Posterior vena cava (tissue), 2 donors: ENCODE data around the gene MBOAT2. TPM values are rescaled to one million over a fixed set of nuclear protein-coding genes. Genes with fewer than 3 reads are reported as not detected.
"Not testable (repeated sequence)": the region's sequence is repeated elsewhere in the genome, so short reads cannot be mapped to it uniquely, and the experiment has no call there.

ENCODE experiments used
- DNase-seq: peaks from one replicate; pipeline ENCODE4 v3.0.0-alpha.2; 2020; ENCODE audit warnings: low spot score
- intact Hi-C, 2 donors: fragments of 100-400 bp; cut with DNase I; formaldehyde crosslinking; loops; one replicate each; pipeline versions ENCODE4 v1.14.1 to v1.14.2; 2022 to 2023
- total RNA-seq, 2 donors: library from RNA; stranded (reverse); fragmentation: NEBNext Ultra II Directional; extraction: Animal tissue kit (Norgen Biotek cat#: 25700); gene quantifications; one replicate each; pipeline ENCODE4 v1.2.1, GENCODE V29; 2021
- donor health status: DM: yes; HTN: yes; CAD: no.
- donor health status: DM: yes; HTN: yes; CAD: no.

Gene MBOAT2
- total RNA-seq, 2 donors from 2014 or later: 9.4 to 16.1 TPM

GRCh38 chr2:8997108-8997507 is 6.4 kb downstream of the MBOAT2 start:
- intact Hi-C loops: loop anchor here in 1 of 2 donors (5.0 kb wide), 1 partner anchor 900 kb away; no protein-coding TSS in a partner anchor
- no peak for DNase-seq

DNA sequence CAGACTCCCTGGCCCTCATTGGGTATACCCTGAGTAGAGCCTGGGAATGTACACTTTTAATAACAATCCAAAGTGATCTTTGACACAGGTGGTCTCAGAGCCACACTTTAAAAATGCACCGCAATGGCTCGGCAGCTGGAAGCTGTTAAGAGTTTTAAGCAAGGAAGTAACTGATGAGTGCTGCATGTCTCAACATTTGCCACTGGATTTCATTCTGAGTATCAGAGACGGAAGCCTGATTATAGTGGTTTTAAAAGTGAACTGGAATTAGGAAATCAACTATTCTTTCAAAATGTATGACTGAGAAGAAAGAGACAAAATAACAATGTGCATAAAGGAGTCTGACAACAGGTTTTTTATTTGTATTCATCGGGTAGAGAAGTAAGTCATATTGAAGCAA is 7.5 kb downstream of the MBOAT2 start:
- no peak for DNase-seq
- intact Hi-C loops: loop anchor here in 1 of 2 donors (5.0 kb wide), 1 partner anchor 901 kb away; no protein-coding TSS in a partner anchor

GRCh38 chr2:8994386-8994785 is 9.1 kb downstream of the MBOAT2 start:
- no peak for DNase-seq
- intact Hi-C loops: no loop called here

DNA sequence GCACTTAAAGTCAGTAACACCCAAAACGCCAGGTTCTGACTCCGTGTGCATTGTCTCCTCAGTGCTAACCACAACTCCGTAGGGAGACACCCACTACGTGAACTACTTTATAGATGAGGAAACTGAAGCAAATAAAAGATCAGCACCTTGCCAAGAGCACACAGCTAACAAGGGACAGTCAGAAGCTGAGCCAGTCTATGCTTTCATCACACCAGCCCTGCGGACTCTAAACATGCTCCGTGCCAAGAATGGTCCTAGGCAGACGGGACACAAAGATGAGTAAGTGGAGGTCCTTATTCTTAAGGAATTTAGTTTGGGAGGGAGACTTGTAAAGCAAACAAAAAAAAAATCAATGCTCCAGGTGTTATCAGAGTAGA is 9.6 kb downstream of the MBOAT2 start:
- DNase-seq: no peak
- intact Hi-C loops: no loop called here

DNA sequence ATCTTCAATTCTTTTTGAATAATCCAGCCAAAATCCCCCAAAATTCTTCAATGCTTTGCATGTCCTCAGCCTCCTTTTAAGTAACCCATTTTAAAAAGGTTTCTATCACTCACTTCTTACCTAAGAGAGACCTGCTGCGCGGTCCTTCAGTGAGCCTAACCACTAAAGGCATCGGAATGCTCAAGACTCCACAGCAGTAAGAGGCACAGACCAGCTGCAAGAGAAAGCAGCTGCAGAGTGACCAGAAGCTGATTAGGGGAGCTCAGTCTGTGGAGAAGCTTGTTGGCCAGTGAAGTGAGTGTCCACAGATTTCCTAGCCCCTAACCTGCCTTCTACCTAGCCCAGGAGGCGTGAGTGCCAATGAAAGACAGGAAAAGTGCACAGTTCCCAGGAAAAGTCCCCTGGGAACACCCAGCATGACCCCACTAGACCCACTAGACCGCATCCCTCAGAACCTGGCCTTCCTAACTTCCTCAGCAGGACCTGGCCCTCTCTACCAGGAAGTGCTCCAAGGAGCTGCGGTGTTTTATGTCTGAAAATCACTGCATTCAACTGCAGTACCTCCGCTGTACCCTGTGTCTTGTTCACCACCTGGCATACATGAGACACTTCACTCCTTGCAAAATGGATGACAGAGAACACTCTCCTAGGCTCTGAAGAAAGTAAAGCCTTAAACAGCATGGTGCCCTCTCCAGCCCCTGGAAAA is 10.1 kb downstream of the MBOAT2 start:
- DNase-seq: no peak
- intact Hi-C loops: no loop called here

GRCh38 chr2:8992643-8993042 is 10.8 kb downstream of the MBOAT2 start:
- intact Hi-C loops: no loop called here

GRCh38 chr2:8989536-8990079 is 13.9 kb downstream of the MBOAT2 start:
- intact Hi-C loops: no loop called here

More at GRCh38 chr2:8992643-8993042, 10.8 kb downstream of the MBOAT2 start:
- DNase-seq: no peak

DNA sequence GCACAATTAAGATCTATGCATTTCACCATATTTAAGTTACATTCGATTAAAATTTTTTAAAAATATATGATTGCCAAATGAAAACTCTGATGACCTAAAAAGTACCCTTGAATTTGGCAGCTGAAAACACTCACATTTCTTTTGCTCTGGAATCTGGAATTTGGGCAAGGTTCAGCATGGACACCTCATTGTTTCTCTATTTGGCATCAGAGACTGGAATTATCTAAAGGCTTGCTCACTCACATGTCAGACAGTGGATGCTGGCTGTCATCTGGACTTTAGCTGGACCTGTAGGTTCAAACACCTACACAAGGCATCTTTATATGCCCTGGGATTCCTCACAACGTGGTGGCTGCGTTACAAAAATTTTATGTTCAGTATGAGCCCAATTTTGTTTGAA is 16.1 kb downstream of the MBOAT2 start:
- DNase-seq: no peak

More at GRCh38 chr2:8989536-8990079, 13.9 kb downstream of the MBOAT2 start:
- no peak for DNase-seq

DNA sequence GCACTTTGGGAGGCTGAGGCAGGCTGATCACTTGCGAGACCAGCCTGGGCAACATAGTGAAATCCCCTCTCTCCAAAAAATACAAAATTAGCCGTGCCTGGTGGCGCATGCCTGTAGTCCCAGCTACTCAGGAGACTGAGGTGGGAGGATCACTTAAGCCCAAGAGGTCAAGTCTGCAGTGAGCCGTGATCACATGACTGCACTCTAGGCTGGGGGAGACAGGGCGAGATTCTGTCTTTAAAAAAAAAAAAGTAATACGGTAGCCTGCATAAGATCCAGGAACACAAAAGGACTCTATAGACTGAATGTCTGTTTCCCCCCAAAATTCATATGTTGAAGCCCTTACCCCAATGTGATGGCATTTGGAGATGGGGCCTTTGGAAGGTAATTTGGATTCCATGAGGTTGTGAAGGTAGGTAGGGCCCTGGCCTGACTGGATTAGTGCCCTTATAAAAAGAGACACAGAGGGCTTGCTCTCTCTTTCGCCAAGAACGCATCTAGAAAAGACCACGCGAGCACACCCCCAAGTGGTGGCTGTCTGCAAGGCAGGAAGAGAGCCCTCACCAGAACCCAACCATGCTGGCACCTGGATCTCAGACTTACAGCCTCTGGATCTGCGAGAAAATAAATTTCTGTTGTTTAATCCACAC is 17.0 kb downstream of the MBOAT2 start:
- intact Hi-C loops: no loop called here
- no peak for DNase-seq

More for the DNA sequence above, 16.1 kb downstream of the MBOAT2 start:
- intact Hi-C loops: no loop called here

DNA sequence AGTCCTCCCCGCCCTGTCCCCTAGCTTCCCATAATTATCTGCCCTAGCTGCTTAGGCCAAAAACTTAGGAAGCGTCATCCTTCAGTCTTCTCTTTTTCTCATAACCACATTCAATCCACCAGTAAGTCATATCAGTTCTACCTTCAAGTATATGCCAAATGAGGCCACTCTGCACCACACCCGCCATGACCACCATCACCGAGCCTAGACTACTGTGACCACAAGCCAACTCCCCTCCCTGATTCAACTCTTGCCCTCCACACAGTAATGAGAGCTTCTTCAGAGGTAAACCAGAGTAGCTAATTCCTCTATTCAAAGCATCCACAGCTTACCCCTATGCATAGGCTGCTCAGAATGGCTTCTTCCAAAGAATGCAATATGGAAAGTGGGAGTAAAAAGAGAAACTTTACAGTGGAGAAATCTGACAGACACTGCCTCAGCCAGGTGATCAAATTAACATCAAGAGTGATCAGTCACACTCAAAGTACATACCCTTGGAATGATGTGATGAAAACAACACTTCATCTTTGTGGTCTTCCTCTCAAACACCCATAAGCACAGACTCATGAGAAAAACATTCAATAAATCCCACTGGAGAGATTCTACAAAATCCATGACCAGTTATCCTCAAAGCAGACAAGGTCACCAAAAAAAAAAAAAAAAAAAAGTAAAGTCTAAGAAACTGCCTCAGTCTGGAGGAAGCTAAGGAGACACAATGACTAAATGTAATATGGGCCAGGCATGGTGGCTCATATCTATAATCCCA is 17.7 kb downstream of the MBOAT2 start:
- intact Hi-C loops: no loop called here

DNA sequence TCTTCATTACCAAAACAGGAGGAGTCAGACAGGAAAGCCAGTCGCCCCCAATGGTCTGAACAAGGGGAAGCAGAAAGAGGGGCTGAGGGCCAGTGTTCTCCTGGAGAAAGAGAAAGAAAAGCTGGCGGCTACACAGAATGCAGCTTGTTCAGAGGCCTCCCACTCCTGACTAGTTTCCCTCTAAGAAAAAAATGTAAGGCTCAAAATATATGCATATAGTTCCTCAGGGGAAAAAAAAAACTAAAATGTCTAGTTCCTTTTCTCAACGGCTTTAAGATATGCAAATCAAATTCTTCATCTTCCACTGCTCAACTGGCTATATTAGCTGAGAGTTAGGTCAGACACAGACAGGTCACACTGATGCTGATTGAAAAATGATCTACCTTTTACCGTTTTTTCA is 18.6 kb downstream of the MBOAT2 start:
- no peak for DNase-seq
- intact Hi-C loops: no loop called here

More for the DNA sequence above, 17.7 kb downstream of the MBOAT2 start:
- DNase-seq: no peak

DNA sequence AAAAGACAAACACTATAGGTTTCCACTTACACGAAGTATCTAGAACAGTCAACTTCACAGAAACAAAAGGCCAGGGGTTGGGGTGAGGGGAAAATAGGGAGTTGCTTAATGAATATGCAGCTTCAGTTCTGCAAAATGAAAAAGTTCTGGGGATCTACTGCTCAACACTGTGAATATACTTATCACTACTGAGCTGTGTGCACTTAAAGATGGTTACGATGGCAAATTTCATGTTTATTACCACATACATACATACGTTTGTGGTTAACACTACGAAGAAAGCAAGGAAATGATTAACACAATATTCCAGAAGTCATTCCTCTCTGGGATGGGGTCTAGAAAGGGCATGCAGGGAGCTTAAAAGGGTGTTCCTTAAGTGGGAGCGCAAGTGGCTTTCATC is 19.3 kb downstream of the MBOAT2 start:
- intact Hi-C loops: no loop called here
- DNase-seq: no peak

DNA sequence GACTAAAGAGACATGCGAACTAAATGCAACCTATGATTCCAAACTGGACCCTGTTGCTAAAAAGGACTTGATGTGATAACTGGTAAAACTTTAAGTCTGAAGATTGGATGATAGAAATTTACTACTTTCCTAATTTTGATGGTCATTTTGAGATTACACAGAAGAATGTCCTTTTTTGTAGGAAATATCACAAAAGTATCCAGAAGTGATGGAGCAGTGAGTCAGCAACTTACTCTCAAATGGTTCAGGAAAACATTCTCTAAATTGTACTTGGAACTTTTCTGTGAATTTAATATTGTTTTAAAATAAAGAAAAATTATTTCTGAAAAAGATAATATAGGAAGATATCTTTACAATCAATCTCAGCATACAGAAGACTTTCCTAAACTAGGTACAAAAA is 19.9 kb downstream of the MBOAT2 start:
- no peak for DNase-seq
- intact Hi-C loops: no loop called here

DNA sequence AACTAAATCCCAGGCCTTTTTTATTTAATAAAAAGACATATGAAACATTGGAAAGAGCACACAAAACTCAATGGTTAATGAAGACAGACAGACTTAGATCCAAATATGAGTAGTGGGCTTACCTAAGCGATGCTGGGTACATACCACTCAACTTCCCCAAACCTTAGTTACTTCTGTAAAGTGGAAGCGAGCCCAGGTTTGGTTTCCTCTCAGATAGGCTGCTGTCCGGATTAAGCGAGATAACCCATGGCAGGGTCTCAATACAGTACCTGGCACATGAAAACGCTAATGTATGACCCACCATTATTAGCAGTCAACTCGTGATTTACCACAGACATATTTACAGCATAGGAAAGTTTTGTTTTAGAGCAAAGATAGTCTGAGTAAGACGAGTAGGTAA is 21.6 kb downstream of the MBOAT2 start:
- intact Hi-C loops: no loop called here

DNA sequence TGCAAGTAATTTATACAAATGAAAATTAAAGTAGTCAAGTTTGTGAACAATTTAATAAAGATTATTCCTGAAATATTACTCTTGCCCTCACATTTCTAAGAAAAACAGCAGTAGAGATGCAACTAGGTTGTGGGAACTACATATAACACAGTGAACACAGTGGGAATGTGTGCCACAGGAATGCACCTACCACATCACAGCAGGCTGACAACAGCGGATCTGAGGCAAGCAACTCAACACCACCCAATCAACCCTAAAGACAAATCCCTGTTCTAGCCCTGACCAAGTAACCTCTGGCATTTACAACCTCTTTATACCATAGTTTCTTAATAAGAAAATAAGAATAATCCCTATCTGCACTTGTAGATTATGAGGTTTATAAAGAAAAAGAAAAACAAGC is 23.4 kb downstream of the MBOAT2 start:
- intact Hi-C loops: no loop called here
- DNase-seq: no peak

More for the DNA sequence above, 21.6 kb downstream of the MBOAT2 start:
- DNase-seq: no peak

- intact Hi-C loops: no loop called here
- no peak for DNase-seq
Observed at GRCh38 chr2:8977758-8978157, 25.7 kb downstream of the MBOAT2 start.

GRCh38 chr2:8976442-8977259 is 26.8 kb downstream of the MBOAT2 start:
- no peak for DNase-seq
- intact Hi-C loops: no loop called here

- DNase-seq: no peak
- intact Hi-C loops: no loop called here
Observed at GRCh38 chr2:8974016-8974415, 29.5 kb downstream of the MBOAT2 start.

DNA sequence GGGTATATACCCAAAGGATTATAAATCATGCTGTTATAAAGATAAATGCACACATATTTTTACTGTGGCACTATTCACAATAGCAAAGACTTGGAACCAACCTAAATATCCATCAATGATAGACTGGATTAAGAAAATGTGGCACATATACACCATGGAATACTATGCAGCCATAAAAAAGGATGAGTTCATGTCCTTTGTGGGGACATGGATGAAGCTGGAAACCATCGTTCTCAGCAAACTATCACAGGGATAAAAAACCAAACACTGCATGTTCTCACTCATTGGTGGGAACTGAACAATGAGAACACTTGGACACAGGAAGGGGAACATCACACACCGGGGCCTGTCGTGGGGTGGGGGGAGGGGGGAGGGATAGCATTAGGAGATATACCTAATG is 30.5 kb downstream of the MBOAT2 start:
- DNase-seq, intact Hi-C loops: not testable (repeated sequence)
